Right lobe of liver (tissue), 4 donors: ENCODE data around the gene TRH.

Experiments used
- POLR2A ChIP-seq: fragments of 450-650 bp; IDR thresholded peaks from one replicate; pipeline ENCODE4 v1.6.1; 2017; ENCODE audit warnings: antibody characterized with exemption, mild to moderate bottlenecking
- TF ChIP-seq, protein P1 (sequence below), 4 donors: fragments of 200-600 bp in 3 of 4; fragments of 450-650 bp in 1 of 4; IDR thresholded peaks; one replicate each; pipeline versions ENCODE4 v1.5.1 to v1.8.0; 2016 to 2022; ENCODE audit warnings: antibody characterized with exemption in 4 of 4, mild to moderate bottlenecking in 2 of 4
- donor health status: DM: no; HTN: no; CAD: no.
- donor health status: DM: no; HTN: no; CAD: no.
- donor health status: DM: no; HTN: yes; CAD: no.

DNA sequence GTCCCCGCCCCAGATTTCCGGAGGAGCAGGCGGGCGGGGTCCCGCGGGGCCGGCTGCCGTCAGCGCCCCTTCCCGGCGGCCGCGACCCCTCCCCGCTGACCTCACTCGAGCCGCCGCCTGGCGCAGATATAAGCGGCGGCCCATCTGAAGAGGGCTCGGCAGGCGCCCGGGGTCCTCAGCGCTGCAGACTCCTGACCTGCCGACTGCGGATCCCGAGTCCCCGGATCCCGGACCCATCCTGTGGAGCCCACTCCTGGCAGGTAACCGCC lies at the start of gene TRH:
- TF ChIP-seq, protein P1, sequence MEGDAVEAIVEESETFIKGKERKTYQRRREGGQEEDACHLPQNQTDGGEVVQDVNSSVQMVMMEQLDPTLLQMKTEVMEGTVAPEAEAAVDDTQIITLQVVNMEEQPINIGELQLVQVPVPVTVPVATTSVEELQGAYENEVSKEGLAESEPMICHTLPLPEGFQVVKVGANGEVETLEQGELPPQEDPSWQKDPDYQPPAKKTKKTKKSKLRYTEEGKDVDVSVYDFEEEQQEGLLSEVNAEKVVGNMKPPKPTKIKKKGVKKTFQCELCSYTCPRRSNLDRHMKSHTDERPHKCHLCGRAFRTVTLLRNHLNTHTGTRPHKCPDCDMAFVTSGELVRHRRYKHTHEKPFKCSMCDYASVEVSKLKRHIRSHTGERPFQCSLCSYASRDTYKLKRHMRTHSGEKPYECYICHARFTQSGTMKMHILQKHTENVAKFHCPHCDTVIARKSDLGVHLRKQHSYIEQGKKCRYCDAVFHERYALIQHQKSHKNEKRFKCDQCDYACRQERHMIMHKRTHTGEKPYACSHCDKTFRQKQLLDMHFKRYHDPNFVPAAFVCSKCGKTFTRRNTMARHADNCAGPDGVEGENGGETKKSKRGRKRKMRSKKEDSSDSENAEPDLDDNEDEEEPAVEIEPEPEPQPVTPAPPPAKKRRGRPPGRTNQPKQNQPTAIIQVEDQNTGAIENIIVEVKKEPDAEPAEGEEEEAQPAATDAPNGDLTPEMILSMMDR (IDR thresholded peaks at IDR 0.05): no peak
- no peak for TF ChIP-seq POLR2A
